Stimulated activated CD8-positive, alpha-beta memory T cell treated with anti-CD3 and anti-CD28 coated beads, Interleukin-12 subunit alpha, Interleukin-12 subunit beta, amount 100 ng/mL, for 1 hour (primary cell): ENCODE measurements around the gene ITGAE.

Experiments
- DNase-seq: peaks from one replicate; pipeline ENCODE4 v3.0.0-alpha.2; 2020; ENCODE audit warnings: low read depth

The ITGAE gene

DNA sequence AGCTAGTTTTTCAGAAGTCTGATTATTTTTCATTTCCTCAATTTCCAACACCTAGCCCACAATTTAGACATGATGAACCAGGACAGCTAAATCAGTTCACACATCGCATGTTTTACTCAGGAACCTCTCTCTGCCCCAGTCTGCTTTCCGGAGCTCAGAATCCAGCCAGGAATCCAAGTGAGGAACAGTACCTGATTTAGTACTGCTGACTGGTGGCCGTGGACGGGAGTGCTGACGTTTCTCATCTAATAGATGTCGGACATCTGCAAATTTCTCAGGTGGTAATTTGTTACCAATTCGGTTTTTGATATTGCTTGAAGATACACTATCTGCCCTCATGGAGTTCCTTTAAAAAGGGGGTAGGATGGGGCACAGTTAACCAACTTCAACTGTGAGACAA is 14.9 kb upstream of the ITGAE start:
- no peak for DNase-seq

DNA sequence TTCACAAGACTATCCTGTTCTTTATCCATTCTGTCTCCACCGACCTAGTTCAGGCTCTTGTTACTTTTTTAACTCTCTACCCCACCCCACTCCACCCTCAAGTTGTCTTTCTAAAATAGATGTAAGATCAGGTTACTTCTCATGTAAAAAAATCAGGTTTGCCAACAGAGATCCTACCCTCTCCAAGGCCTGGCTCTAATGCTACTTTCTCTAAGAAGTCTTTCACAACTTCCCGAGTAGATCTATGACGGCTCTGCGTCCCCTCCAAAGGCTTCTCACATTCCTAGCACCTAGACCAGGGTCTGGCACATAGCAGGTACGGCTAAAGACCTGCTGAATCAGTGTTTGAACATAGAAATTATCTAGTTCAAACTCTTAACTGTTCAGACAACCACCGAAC is 14.1 kb upstream of the ITGAE start:
- no peak for DNase-seq

GRCh38 chr17:3814361-3814760 is 13.4 kb upstream of the ITGAE start:
- no peak for DNase-seq

GRCh38 chr17:3813171-3813570 is 12.2 kb upstream of the ITGAE start:
- DNase-seq = no peak

- DNase-seq = no peak
Observed at GRCh38 chr17:3812771-3813170, 11.8 kb upstream of the ITGAE start.

DNA sequence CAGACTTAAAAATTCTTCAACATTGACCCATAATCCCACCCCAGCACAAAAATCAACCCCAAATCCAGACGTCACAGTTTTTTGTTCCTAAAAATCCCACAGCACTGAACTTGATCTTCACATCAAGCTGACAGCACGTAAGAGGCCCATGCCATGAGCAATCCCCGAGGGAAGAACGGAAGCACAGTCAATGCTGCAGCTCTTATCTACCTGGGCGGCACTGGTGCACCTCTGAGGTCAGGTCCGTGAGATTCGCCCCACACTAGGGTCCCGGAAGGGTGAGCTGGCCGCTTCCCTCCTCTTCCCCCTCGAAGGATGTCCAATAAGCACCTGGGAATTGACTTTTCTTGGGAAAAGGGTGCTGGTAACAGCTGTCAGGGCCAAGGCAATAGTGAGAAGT is 11.3 kb upstream of the ITGAE start:
- no peak for DNase-seq

DNA sequence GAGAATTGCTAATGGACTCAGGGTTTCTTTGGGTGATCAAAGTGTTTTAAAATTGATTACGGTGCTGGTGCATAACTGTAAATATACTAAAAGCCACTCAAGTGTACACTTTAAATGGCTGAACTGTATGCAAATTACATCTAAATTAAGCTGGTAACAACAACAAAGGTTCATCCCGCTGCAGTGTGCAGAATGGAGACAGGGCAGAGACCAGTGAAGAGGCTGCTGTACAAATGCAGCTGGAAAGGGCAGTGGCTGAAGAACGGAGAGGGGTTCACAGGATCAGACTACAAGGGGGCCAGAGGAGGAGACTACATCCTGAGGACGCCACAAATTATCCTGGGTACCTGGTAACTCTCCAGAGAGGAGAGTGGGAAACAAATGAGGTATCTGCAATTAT is 9.0 kb upstream of the ITGAE start:
- DNase-seq = no peak

DNA sequence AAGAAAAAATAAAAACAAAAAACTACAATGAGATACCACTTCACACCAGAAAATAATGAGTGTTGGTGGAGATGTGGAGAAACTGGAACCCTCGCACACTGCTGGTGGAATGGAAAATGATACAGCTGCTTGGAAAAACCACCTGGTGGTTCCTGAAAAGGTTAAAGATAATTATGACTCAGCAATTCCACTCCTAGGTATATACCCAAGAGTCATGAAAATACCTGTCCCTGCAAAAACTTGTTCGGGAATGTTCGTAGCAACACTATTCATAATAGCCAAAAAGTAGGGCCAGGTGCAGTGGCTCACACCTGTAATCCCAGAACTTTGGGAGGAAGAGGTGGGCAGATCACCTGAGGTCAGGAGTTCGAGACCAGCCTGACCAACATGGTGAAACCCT is 8.1 kb upstream of the ITGAE start:
- DNase-seq = no peak

GRCh38 chr17:3808701-3809100 is 7.7 kb upstream of the ITGAE start:
- DNase-seq = no peak

- DNase-seq = no peak
Observed at GRCh38 chr17:3805581-3805980, 4.6 kb upstream of the ITGAE start.

DNA sequence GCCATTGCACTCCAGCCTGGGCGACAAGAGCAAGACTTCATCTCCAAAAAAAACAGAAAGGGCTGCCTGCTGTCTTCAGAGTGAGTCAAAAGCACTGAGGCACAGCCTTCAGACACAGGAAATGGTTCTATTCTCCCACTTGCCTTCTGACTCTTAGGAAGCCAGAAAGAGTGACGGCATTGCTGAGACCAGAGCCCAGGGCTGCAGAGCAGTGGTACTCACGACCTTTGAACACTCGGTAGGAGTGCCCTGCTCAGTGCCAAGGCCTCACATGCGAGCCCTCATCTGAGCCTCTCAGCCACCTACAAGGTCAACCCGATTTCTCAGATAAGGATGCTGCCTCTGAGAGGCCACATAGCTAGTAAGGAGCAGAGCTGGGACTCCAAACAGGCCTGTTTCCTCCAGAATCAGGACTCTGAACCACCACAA is 3.5 kb upstream of the ITGAE start:
- DNase-seq = no peak

GRCh38 chr17:3803308-3803640 is 2.3 kb upstream of the ITGAE start:
- no peak for DNase-seq

DNA sequence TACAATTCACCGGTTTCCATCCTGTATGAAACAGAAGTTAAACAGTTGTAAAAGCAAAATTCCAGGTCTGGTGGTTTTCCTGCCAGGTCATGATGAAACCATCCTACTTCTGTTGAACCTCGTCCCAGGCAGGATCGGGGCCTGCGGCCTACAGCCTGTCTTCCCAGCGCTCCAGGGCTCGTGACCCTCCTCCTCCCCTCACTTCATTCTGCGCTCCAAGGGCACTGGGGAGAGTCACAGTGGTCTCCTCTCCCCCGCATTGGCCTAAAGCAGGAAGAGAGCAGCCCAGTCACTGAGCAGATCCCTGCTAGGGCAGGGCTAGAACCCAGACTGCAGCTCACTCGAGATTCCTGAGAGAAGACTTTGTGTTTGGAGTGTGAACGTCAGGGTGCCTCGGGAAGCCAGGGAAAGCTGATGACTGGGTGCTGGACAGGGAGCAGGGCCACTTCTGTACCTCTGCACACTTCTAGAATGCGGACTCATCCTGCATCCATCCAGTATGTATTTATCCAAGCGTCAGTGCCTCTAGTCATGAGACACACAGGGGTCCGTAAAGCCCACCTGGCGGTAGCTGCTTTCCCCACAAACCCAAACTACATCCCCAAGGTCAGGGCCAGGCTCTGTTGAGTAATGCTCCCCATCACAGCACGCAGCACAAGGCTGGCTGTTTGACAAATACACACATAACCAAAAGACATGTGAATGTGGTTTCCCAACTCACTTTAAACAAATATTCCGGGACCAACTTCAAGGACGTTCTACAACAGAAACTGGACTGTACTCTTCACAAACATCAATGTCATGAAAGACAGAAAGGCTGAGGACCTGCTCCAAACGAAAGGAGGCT is 1.7 kb upstream of the ITGAE start:
- DNase-seq = no peak

DNA sequence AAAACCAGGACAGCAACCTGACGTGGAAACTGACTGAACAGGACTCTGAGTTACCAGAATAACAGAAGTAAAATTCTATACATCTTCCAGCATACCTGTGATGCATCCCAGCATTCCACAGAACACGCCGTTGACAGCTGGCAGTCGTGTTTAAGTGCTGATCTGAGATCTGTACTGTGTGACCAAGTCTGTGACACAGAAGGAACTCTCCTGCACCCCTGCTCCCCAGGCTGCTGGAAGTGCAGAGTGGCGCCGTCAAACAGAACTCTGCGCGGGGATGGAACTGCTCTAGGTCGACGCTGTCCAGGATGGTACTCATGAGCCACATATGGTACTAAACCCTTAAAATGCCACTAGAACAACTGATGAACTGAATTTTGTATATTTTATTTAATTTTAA is 804 bp upstream of the ITGAE start:
- DNase-seq = no peak

DNA sequence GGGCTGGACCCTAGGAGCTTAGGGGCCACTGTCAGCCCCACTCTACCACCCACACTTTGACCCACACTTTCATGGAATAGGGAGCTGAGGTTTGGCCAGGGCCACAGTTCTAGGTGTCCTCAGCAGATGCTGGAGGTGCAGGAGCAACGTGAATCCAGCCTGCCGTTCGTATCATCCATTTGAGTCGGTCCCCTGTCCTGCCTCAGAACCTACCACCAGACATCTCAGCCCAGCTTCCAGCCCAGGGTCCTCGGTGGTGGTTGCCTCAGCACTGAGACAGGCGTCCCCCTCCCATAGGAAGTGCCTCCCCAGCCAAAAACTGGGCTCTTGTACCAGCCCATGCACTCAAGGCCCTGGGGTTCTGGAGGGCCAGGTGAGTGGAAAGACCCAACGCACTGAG is 359 bp upstream of the ITGAE start:
- no peak for DNase-seq

- DNase-seq = no peak
Observed at GRCh38 chr17:3799181-3799945, 1.6 kb downstream of the ITGAE start.

GRCh38 chr17:3798273-3799180 is 2.5 kb downstream of the ITGAE start:
- no peak for DNase-seq

DNA sequence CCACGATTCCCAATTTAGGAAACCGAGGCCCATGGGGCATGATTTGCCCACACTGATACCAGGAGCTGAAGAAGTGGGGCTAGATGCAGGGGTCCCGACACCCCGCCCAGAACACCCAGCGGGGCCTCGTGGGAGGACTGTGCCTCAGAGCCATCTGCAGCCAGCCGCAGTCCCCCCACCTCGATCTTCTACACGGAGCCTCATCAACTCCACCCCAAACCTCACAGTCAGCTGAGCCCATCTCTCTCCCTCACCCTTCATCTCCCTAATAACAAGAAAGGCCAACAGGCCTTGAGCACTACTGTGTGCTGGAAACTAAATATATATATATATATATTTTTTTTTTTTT is 4.2 kb downstream of the ITGAE start:
- peak; percentile 14 for DNase-seq

DNA sequence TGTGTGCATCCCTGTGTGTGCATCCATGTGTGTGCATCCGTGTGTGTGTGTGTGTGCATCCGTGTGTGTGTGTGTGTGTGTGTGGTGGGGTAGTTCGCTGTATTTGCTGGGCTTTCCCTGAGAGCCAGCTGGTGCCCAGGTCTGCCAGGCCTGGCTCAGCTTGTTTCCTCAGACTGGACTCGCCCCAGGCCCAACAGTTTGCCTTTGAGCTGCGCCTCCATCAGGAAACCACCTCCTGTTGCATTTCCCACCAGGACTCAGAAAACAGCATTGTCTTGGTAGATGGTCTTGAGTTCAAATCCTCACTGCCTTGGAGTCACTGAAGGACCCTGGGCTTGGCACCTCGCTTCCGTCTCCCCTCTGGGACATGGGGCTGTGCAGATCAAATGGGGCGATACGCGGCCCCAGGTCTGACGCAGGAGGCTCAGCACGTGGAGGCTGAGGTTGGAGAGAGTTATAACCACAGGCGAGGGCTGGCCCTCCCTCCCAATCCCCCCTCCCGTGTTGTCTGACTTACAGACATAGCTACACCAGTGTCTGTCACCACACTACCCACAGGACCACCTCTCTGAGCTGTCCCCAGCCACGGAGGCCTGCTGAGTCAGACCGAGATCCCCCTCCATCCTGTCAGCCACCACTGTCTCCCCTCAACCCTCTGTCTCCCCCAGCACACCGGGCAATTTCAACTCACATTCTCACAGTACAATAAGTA is 4.7 kb downstream of the ITGAE start:
- DNase-seq = peak; percentile 69

DNA sequence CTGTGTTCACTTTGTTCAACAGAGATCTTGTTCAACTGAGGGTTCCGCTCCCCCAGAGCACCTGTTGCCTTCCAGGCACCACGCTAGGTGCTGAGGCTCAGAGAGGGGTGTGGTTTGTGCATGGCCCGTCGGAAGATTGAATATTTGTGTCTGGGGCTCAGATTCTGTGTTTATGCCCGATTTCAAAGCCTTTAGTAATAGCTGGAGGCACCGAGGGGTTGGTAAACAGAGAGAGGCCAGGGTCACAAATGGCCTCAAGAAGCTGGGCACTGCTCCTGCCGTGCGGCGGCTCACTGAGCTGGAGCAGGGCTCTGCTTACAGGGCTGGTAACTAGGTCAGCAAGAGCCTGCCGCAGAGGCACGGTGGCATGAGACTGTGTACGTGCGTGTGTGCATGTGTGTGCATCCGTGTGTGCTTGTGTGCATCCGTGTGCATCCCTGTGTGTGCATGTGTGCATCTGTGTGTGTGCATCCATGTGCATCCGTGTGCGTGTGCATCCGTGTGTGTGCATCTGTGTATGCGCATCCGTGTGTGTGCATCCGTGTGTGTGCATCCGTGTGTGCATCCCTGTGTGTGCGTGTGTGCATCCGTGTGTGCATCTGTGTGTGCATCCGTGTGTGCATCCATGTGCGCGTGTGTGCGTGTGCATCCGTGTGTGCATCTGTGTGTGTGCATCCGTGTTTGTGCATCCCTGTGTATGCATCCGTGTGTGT is 5.4 kb downstream of the ITGAE start:
- DNase-seq = no peak
